ENCODE results near the gene SKI. TPM values are rescaled to one million over a fixed set of nuclear protein-coding genes. Genes with fewer than 3 reads are reported as not detected.

SKI gene
- total RNA-seq, 1 donor from 2014 or later: 90.0 TPM

DNA sequence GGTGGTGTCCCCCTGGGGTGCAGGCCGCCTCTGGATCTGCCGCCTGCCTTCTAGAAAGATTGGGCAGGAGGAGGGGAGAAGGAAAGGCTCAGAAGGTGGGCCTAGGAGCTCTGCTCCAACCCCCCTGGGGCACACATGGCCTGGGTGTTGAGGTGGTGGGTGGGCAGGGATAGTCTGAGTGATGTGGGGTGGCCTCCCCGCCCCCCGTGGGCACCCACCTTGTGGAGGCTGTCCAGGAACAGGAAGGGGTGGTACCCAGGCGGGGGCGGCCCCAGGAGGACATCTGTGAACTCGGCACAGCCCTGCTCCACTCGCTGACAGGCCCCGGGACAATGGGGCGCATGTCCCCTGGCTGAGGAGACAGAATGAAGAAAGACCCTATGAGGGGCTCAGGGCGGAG, 108.4 kb downstream of the SKI start:
- TF ChIP-seq, protein P1, sequence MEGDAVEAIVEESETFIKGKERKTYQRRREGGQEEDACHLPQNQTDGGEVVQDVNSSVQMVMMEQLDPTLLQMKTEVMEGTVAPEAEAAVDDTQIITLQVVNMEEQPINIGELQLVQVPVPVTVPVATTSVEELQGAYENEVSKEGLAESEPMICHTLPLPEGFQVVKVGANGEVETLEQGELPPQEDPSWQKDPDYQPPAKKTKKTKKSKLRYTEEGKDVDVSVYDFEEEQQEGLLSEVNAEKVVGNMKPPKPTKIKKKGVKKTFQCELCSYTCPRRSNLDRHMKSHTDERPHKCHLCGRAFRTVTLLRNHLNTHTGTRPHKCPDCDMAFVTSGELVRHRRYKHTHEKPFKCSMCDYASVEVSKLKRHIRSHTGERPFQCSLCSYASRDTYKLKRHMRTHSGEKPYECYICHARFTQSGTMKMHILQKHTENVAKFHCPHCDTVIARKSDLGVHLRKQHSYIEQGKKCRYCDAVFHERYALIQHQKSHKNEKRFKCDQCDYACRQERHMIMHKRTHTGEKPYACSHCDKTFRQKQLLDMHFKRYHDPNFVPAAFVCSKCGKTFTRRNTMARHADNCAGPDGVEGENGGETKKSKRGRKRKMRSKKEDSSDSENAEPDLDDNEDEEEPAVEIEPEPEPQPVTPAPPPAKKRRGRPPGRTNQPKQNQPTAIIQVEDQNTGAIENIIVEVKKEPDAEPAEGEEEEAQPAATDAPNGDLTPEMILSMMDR (IDR thresholded peaks at IDR 0.05): no peak
- ATAC-seq: no peak
- H3K36me3 ChIP-seq: no peaks in the 10 kb centered on the region
- H3K27ac ChIP-seq: no peak overlapping the region
- H3K9me3 ChIP-seq: no peaks in the 10 kb centered on the region
- DNase-seq: no peak
- intact Hi-C loops (cut with DNase I): no loop called here
- H3K4me3 ChIP-seq: no peak overlapping the region
- H3K4me1 ChIP-seq: no peaks in the 10 kb centered on the region
- no peaks in the 10 kb centered on the region for H3K27me3 ChIP-seq (ENCODE audit: low read depth)

DNA sequence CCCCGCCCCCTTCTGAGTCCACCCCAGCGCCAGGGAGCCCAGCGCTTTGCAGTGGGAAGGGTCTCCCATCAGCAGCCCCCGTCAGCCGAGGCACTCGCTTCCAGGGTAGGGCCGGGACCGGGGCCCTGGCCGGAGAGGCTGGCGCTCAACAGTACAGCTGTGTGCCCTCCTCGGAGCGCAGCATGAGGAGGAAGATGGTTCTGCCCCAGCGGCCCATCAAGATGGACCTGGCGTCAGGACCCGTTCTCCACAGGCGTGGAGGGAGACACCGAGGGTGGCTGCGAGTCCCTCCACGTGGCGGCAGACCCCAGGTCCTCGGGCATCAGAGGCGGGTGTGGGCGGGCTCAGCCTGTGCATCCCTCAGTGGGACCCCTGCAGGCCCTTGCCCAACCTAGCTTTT, 109.0 kb downstream of the SKI start:
- intact Hi-C loops (cut with DNase I): no loop called here
- ATAC-seq (no peak), DNase-seq (no peak)
- Histone ChIP-seq H3K9me3 (no peaks in the 10 kb centered on the region), H3K4me3 (no peak overlapping the region), H3K36me3 (no peaks in the 10 kb centered on the region), H3K27ac (no peak overlapping the region), H3K27me3 (ENCODE audit: low read depth) (no peaks in the 10 kb centered on the region), H3K4me1 (no peaks in the 10 kb centered on the region)
- TF ChIP-seq, protein P1 (IDR thresholded peaks at IDR 0.05): no peak

DNA sequence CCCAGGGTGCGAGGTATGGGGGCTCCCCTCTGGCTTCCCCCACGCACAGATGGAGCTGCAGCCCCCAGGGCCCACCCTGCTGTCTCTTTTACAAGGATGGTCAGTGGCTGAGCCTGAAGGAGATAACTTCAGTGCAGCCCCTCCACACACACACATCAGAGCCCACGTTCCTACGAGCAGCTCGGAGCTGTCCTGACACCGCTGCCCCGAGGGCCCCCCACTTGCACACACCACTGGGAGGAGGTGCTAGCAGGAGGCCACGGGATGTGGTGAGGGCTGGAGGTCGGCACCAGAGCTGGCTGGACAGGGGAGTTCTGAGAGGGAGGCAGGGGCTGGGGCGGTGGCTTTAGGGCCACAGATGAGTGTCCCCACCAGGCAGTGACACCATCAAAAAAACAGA, 109.4 kb downstream of the SKI start:
- Histone ChIP-seq H3K4me3 (no peak overlapping the region), H3K9me3 (no peaks in the 10 kb centered on the region), H3K27me3 (ENCODE audit: low read depth) (no peaks in the 10 kb centered on the region), H3K27ac (no peak overlapping the region), H3K4me1 (no peaks in the 10 kb centered on the region), H3K36me3 (no peaks in the 10 kb centered on the region)
- intact Hi-C loops (cut with DNase I): no loop called here
- TF ChIP-seq, protein P1 (IDR thresholded peaks at IDR 0.05): no peak
- DNase-seq (no peak), ATAC-seq (no peak)

DNA sequence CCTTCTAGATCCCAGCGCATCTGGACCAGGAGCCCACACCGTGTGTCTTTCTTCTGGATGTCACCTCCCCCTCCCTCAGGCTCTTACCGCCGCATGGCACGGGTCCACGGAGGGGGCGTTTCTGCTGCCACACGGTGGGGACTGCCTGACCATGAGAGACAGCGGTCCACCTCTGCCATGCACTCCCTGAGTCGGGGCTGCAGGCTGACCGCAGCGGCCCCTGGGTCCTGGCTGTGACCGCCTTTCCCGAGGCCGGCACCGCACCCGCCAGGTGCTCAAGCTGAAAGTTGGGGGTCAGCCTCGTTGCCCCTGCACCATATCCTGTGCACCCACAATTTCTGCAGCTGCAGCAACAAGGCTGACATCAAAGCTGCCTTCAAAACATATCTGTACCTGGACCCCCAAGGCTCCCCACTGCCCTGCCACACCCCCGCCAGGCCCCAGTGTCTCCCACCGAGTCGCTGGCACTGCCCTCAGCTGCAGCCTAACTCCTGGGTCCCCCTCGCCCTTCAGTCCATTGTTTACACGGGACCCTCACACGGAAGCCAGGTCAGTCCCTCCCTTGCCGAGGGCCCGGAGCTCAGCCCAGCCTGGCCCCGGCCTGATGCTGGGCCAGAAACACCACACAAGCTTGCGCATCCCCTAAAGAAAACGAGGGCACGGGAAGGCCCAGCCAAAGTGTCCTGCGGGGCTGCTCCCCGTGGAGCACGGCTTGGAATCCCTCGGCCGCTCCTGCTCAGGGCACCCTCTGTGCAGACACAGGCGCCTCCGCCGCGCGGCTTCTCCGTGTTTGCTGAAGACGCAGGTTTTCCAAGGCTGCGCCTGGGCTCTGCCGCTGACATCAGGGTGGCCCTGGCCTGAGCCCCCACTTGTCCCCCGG, 111.3 kb downstream of the SKI start:
- no peaks in the 10 kb centered on the region for H3K27me3 ChIP-seq (ENCODE audit: low read depth)
- H3K4me1 ChIP-seq: no peaks in the 10 kb centered on the region
- no peak overlapping the region for H3K27ac ChIP-seq
- DNase-seq: no peak
- intact Hi-C loops (cut with DNase I): no loop called here
- ATAC-seq: no peak
- H3K36me3 ChIP-seq: no peaks in the 10 kb centered on the region
- no peaks in the 10 kb centered on the region for H3K9me3 ChIP-seq
- TF ChIP-seq, protein P1 (IDR thresholded peaks at IDR 0.05): no peak
- no peak overlapping the region for H3K4me3 ChIP-seq

DNA sequence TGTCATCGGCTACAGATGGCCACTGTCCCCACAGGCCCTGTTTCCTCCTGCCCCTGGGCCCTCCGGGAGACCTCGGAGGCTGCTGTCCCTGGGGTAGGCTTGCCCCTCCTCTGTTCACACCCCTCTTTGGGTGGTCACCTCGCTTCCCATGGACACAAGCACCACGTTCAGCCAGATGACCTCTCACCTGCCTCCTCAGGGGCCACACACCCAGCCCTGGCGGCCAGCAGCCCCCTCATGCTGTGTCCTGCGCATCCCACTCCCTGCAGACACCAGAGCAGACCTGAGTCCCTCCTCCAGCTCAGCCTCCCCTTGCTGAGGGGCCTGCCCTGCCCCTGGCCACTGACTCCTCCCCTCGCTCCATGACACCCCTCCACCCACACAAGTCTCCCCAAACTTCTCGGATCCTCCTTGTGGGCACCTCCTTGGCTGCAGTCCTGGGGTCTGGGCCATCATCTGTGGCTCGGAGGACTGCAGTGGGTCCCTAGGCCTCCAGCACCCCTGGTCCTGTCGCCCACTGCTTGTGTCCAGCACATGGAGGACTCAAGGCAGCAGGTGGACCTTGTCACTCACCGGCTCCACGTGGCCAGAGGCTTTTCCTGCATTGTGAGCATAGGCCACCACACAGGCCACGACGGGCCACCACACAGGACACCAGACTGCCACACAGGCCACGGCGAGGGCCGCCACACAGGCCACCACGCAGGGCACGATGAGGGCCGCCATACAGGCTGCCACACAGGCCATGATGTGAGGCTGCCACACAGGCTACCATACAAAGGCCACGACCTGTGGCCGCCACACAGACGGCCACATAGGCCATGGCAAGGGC, 112.2 kb downstream of the SKI start:
- no peak for DNase-seq

More for the DNA sequence above, 112.2 kb downstream of the SKI start:
- no peak for ATAC-seq
- Histone ChIP-seq H3K27me3 (ENCODE audit: low read depth) (no peaks in the 10 kb centered on the region), H3K9me3 (no peaks in the 10 kb centered on the region), H3K4me1 (no peaks in the 10 kb centered on the region), H3K4me3 (no peak overlapping the region), H3K36me3 (no peaks in the 10 kb centered on the region), H3K27ac (no peak overlapping the region)
- TF ChIP-seq, protein P1 (IDR thresholded peaks at IDR 0.05): no peak
- intact Hi-C loops (cut with DNase I): no loop called here

Data from lower lobe of right lung (tissue), 2 donors.